ENCODE results near the gene AZU1. TPM values are rescaled to one million over a fixed set of nuclear protein-coding genes. Genes with fewer than 3 reads are reported as not detected.
A peak's percentile ranks its signal among the peaks of the same experiment; 100 is the strongest.

Gene AZU1
- total RNA-seq, 1 experiment from 2014 or later, result 5.8 TPM

GRCh38 chr19:800360-801029 lies 27.1 kb upstream of the AZU1 start:
- H3K27me3 ChIP-seq (ENCODE audit: control insufficient read depth, insufficient read depth, low read length), result no peaks in the 10 kb centered on the region
- H3K9me3 ChIP-seq (ENCODE audit: control insufficient read depth, insufficient read depth, low read depth, low read length), result no peaks in the 10 kb centered on the region
- peaks cover 13% of the 10 kb centered on the region for H3K36me3 ChIP-seq (ENCODE audit: control insufficient read depth, insufficient read depth, low read length)
- intact Hi-C loops (cut with micrococcal nuclease; ENCODE audit: unreplicated experiment) (no loop called here), in situ Hi-C loops (cut with HindIII; ENCODE audit: low pct_unique_long_range_greater_than_20kb, low sequenced_read_pairs) (no loop called here)
- ATAC-seq, result no peak
- BruUV-seq (replicated peaks), result no TSS peak
- H3K4me1 ChIP-seq (ENCODE audit: control insufficient read depth, insufficient read depth, low read length), result peaks cover 18% of the 10 kb centered on the region
- H3K27ac ChIP-seq (ENCODE audit: low read length), result peak overlapping the region; percentile 89
- ChIA-PET POLR2A (no interaction called here), CTCF (interaction anchor here (0.6 kb wide), 1 partner anchor 9 kb away, joined by 10 read pairs; no protein-coding TSS in a partner anchor)
- TF ChIP-seq TCF7L2 (IDR thresholded peaks at IDR 0.05; ENCODE audit: low read depth, low read length) (no peak), CTCF (IDR thresholded peaks at IDR 0.05) (no peak), REST (IDR thresholded peaks at IDR 0.05; ENCODE audit: insufficient read depth in 1 of 2, low read depth in 2 of 2, low read length in 1 of 2) (no peak), SIN3A (IDR thresholded peaks at IDR 0.05; ENCODE audit: borderline replicate concordance, insufficient read depth, low read depth, low read length) (0 out of 2 replicates have a peak, but pooled peaks have one; percentile 31), POLR2AphosphoS5 (IDR thresholded peaks at IDR 0.05; ENCODE audit: low read depth, low read length) (no peak)
- no peak for DNase-seq (ENCODE audit: low read depth, low spot score)
- H3K4me3 ChIP-seq (ENCODE audit: low read depth in 2 of 2, low read length in 2 of 2), result peak overlapping the region; percentile 82 to 87

- DNase-seq (ENCODE audit: low read depth, low spot score), result no peak
- H3K27ac ChIP-seq (ENCODE audit: low read length), result peak overlapping the region; percentile 89
- no TSS peak for BruUV-seq (replicated peaks)
- H3K9me3 ChIP-seq (ENCODE audit: control insufficient read depth, insufficient read depth, low read depth, low read length), result no peaks in the 10 kb centered on the region
- ChIA-PET POLR2A (no interaction called here), CTCF (no interaction called here)
- intact Hi-C loops (cut with micrococcal nuclease; ENCODE audit: unreplicated experiment) (no loop called here), in situ Hi-C loops (cut with HindIII; ENCODE audit: low pct_unique_long_range_greater_than_20kb, low sequenced_read_pairs) (no loop called here)
- peaks cover 18% of the 10 kb centered on the region for H3K4me1 ChIP-seq (ENCODE audit: control insufficient read depth, insufficient read depth, low read length)
- no peak for ATAC-seq
- no peaks in the 10 kb centered on the region for H3K27me3 ChIP-seq (ENCODE audit: control insufficient read depth, insufficient read depth, low read length)
- TF ChIP-seq REST (IDR thresholded peaks at IDR 0.05; ENCODE audit: insufficient read depth in 1 of 2, low read depth in 2 of 2, low read length in 1 of 2), result no peak
- no peak for TF ChIP-seq CTCF (IDR thresholded peaks at IDR 0.05)
- no peak for TF ChIP-seq TCF7L2 (IDR thresholded peaks at IDR 0.05; ENCODE audit: low read depth, low read length)
- TF ChIP-seq SIN3A (IDR thresholded peaks at IDR 0.05; ENCODE audit: borderline replicate concordance, insufficient read depth, low read depth, low read length), result no peak
- TF ChIP-seq POLR2AphosphoS5 (IDR thresholded peaks at IDR 0.05; ENCODE audit: low read depth, low read length), result no peak
- peak overlapping the region; percentile 82 to 87 for H3K4me3 ChIP-seq (ENCODE audit: low read depth in 2 of 2, low read length in 2 of 2)
- H3K36me3 ChIP-seq (ENCODE audit: control insufficient read depth, insufficient read depth, low read length), result peaks cover 13% of the 10 kb centered on the region
These were observed 26.4 kb upstream of the AZU1 start for GRCh38 chr19:801030-801860.
